Pancreas (tissue), 10 donors: ENCODE measurements around the gene SSUH2. TPM values are rescaled to one million over a fixed set of nuclear protein-coding genes. Genes with fewer than 3 reads are reported as not detected.

Experiments
- ATAC-seq, 4 donors: fragments of 200-7000 bp; cut with Tn5 transposase; one replicate each; pipeline versions ENCODE4 v1.8.0 to v1.9.1; 2020; ENCODE audit warnings: mild to moderate bottlenecking in 4 of 4, moderate library complexity in 4 of 4
- DNase-seq, 6 donors: peaks; one replicate each; pipeline ENCODE4 v3.0.0-alpha.2; 2020
- FAIRE-seq: peaks from 2 replicates; lab custom pipeline; 2012; peaks lifted over from hg19 to GRCh38; lab: Jason Lieb, UNC
- H3K27ac ChIP-seq, 4 donors: fragments of 200-600 bp; sonication (generic); 1 replicate in 3 of 4; 2 replicates in 1 of 4; pipeline versions ENCODE4 v1.5.0 to v1.8.0; 2020
- H3K27me3 ChIP-seq, 4 donors: fragments of 200-600 bp; one replicate each; pipeline ENCODE4 v1.8.0; 2021
- H3K36me3 ChIP-seq, 3 donors: fragments of 200-600 bp; sonication (generic) in 1 of 3; one replicate each; pipeline versions ENCODE4 v1.5.0 to v1.8.0; 2020 to 2021
- H3K4me1 ChIP-seq, 3 donors: fragments of 200-600 bp; one replicate each; pipeline ENCODE4 v1.8.0; 2021
- H3K4me3 ChIP-seq, 4 donors: fragments of 200-600 bp; sonication (generic) in 2 of 4; one replicate each; pipeline versions ENCODE4 v1.5.0 to v1.8.0; 2020 to 2021
- H3K9me3 ChIP-seq, 4 donors: fragments of 200-600 bp; one replicate each; pipeline ENCODE4 v1.8.0; 2021
- WGBS, 2 donors: extraction: QIAGEN DNeasy Blood & Tissue Kit; methylation state at CpG; one replicate each; pipeline ENCODE4 v1.1.7; 2013; 5-methylcytosine and 5-hydroxymethylcytosine counted together
- intact Hi-C, 3 donors: fragments of 100-400 bp; cut with DNase I; formaldehyde crosslinking; loops; one replicate each; pipeline versions ENCODE4 v1.11.1 to v1.14.2; 2022
- polyA plus RNA-seq, 2 donors: library from polyadenylated mRNA; stranded (reverse); fragments of 200-250 nt; gene quantifications; one replicate each; pipeline ENCODE4 v1.2.3, GENCODE V29; 2013
- total RNA-seq, 6 donors: library from RNA; stranded (reverse); fragmentation: NEBNext Ultra II Directional in 4 of 6; extraction: Animal tissue kit (Norgen Biotek cat#: 25700) in 4 of 6; gene quantifications; one replicate each; pipeline versions ENCODE4 v1.2.1 to v1.2.4, GENCODE V29; 2021 to 2023
- TF ChIP-seq, protein P1 (sequence below), 4 donors: fragments of 200-600 bp; sonication (generic) in 3 of 4; IDR thresholded peaks; one replicate each; pipeline versions ENCODE4 v1.5.0 to v1.8.0; 2021; ENCODE audit warnings: antibody characterized with exemption in 4 of 4
- donor health status: healthy with polysubstance abuse.
- donor health status: DM: no; HTN: no; CAD: no; lungs with moderate emphysema.
- donor health status: DM: no; HTN: no; CAD: no.
- donor health status: control.
- donor health status: control.
- donor health status: Bipolar disorder and iron deficiency.
- donor health status: DM: yes; HTN: yes; CAD: no.
- donor health status: DM: no; HTN: no; CAD: no.
- donor health status: DM: no; HTN: no; CAD: no.
- donor health status: DM: yes; HTN: yes; CAD: no.

The SSUH2 gene
- total and polyA plus RNA-seq, 8 donors, result 0.06 to 1.8 (median 0.22) TPM

DNA sequence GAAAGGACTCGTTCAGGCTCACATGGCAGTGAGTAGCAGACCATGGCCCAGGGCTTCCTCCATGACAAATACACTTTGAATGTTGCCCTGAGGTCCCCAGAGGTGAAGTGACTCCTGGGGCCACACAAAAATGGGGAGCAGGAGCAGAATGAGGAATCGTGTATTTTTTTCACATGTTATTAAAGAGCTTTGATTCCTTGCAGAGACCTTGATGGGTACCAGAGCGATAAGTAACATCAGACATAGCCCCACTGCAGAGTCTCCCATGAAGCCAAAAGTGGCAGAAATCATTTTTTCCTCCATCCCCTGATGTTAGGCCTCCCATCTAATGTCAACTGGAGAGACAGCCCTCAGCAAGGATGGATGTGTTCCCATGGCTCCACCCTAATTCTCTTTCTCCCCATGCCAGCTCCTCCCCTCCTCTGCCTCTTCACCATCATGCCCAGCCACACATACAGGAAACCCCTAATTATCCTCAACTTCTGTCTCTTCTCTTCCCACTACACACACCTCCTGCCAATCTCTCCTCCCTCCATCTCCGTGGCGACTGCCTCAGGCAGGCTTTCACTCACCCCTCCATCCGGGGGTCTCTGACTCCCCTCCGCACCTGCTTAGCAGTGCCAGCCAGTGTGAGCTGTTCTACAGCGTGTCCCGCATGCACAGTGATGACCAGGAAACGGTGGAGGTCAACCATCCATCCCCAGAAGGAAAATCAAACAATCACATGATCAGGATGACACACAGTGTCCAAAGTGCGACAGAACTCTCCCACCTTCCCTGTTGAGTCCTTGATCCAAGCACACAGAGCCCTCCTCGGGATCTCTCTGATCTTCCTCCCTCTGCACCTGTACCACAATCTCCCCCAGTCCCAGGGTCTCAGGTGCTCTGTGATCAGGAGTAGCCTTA is 7.1 kb upstream of the SSUH2 start:
- TF ChIP-seq, protein P1, sequence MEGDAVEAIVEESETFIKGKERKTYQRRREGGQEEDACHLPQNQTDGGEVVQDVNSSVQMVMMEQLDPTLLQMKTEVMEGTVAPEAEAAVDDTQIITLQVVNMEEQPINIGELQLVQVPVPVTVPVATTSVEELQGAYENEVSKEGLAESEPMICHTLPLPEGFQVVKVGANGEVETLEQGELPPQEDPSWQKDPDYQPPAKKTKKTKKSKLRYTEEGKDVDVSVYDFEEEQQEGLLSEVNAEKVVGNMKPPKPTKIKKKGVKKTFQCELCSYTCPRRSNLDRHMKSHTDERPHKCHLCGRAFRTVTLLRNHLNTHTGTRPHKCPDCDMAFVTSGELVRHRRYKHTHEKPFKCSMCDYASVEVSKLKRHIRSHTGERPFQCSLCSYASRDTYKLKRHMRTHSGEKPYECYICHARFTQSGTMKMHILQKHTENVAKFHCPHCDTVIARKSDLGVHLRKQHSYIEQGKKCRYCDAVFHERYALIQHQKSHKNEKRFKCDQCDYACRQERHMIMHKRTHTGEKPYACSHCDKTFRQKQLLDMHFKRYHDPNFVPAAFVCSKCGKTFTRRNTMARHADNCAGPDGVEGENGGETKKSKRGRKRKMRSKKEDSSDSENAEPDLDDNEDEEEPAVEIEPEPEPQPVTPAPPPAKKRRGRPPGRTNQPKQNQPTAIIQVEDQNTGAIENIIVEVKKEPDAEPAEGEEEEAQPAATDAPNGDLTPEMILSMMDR (IDR thresholded peaks at IDR 0.05), result no peak
- no peaks in the 10 kb centered on the region for H3K4me1 ChIP-seq
- no peaks in the 10 kb centered on the region for H3K27me3 ChIP-seq
- intact Hi-C loops, result no loop called here
- ATAC-seq (no peak), FAIRE-seq (no peak), DNase-seq (peak in 1 of 6 donors; percentile 36)
- no peak overlapping the region for H3K4me3 ChIP-seq
- WGBS, 2 donors, result 61 to 68% methylated on average over 12 of the region's 12 CpGs
- H3K36me3 ChIP-seq, result no peaks in the 10 kb centered on the region
- no peaks in the 10 kb centered on the region for H3K9me3 ChIP-seq
- H3K27ac ChIP-seq, result no peak overlapping the region

DNA sequence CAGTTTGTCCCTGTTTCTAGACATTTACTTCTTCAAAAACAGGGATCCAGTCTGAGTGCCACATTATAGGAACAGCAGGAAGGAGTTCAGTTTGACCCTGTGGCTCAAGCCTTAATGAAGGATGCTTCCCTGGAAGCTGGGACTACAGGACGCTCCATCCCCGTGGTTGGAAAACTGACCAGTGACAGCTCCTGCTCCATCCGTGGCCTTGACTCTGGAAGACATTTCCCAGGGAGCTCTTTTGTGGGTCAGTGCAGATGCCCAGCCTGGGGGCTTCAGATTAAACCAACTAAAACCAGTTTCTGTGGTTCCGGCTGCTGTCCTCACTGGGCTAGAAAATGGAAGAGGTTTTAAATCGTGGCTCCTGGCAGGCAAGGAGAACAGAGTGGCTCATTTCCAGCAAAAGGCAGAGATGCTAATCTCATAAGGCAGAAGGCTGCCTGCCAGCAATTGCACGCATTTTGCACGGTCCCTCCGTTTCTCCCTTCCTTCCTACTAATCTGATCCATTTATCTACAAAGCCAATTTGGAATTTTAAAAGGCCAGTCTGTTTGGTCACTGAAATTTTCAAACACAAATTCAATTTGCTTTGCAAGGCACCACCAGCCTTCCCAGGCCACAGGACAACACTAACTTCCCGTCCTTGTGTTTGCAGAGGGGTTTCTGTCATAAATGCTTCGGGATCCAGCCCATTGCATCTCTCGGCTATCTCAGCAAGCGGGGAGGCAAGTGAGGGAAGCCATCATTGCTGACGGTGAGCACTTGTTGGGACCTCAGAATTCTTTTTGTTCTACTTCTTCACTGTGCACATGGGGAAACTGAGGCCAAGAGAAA is 6.2 kb upstream of the SSUH2 start:
- ATAC-seq, result no peak
- no peaks in the 10 kb centered on the region for H3K9me3 ChIP-seq
- intact Hi-C loops, result no loop called here
- H3K27ac ChIP-seq, result no peak overlapping the region
- TF ChIP-seq, protein P1 (IDR thresholded peaks at IDR 0.05), result no peak
- no peaks in the 10 kb centered on the region for H3K4me1 ChIP-seq
- WGBS, 2 donors, result 52 to 58% methylated on average over 13 of the region's 13 CpGs
- no peak for DNase-seq
- H3K27me3 ChIP-seq, result no peaks in the 10 kb centered on the region
- H3K36me3 ChIP-seq, result no peaks in the 10 kb centered on the region
- H3K4me3 ChIP-seq, result no peak overlapping the region
- no peak for FAIRE-seq

GRCh38 chr3:8649757-8650156 is 5.2 kb upstream of the SSUH2 start:
- Histone ChIP-seq H3K4me1 (no peaks in the 10 kb centered on the region), H3K36me3 (no peaks in the 10 kb centered on the region), H3K27ac (no peak overlapping the region), H3K9me3 (no peaks in the 10 kb centered on the region), H3K4me3 (no peak overlapping the region), H3K27me3 (no peaks in the 10 kb centered on the region)
- DNase-seq (no peak), FAIRE-seq (no peak), ATAC-seq (no peak)
- intact Hi-C loops, result no loop called here
- 62 to 78% methylated on average over 5 of the region's 5 CpGs for WGBS, 2 donors
- TF ChIP-seq, protein P1 (IDR thresholded peaks at IDR 0.05), result no peak

GRCh38 chr3:8648909-8649741 is 4.5 kb upstream of the SSUH2 start:
- Histone ChIP-seq H3K4me3 (no peak overlapping the region), H3K4me1 (no peaks in the 10 kb centered on the region), H3K36me3 (no peaks in the 10 kb centered on the region), H3K27ac (no peak overlapping the region), H3K9me3 (no peaks in the 10 kb centered on the region), H3K27me3 (no peaks in the 10 kb centered on the region)
- TF ChIP-seq, protein P1 (IDR thresholded peaks at IDR 0.05), result no peak
- 80 to 88% methylated on average over 11 of the region's 11 CpGs for WGBS, 2 donors
- no peak for DNase-seq
- no peak for ATAC-seq
- no peak for FAIRE-seq
- intact Hi-C loops, result no loop called here
